Myometrial cell (primary cell): ENCODE measurements around the gene ZNF578. TPM values are rescaled to one million over a fixed set of nuclear protein-coding genes. Genes with fewer than 3 reads are reported as not detected.

ENCODE experiments used
- total RNA-seq: library from RNA; depleted of rRNA; stranded (reverse); fragments of >200 nt; gene quantifications from 2 replicates; pipeline ENCODE4 v1.2.3, GENCODE V29; 2015

ZNF578 gene
- 0.58 and 1.6 TPM in 2 replicates for total RNA-seq

GRCh38 chr19:52453324-52454094 lies at the start of gene ZNF578:
TSS of gene ZNF578 (plus strand) at chr19:52453553. CDS start at chr19:52501846, 48,293 bp downstream.

DNA sequence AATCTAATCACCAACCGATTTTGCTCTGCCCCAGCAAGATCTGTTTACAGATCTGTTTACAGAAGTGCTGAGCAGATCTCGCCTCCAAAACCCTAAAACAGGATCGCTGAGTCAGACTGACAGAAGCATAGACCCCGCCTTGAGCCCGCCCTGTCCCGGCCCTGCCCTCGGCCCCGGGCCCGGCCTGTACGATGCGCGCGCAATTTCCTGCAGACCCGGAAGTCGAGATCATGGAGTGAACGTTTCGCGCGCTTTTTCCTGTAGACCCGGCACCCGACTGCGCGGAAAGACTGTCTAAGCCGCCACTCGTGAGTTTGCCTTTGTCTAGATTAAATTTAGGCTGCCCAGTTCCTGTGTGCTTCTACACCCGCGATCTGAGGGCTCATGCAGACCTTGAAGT lies 24.4 kb upstream of the ZNF578 start, which contains the start of gene ZNF534:
ZNF534 (plus strand) TSS at position 212 of the 400 bp plus-strand sequence. CDS start 2,327 bp downstream, outside the sequence.

GRCh38 chr19:52527134-52527955 lies 74.0 kb downstream of the ZNF578 start, which contains the start of gene ZNF808:
TSS of gene ZNF808 (plus strand) at chr19:52527668. CDS start at chr19:52543285, 15,617 bp downstream.

Other genes starting within 250 kb of the ZNF578 start
- 7.1 and 9.2 TPM in 2 replicates for gene ZNF766, start 184.0 kb upstream of the ZNF578 start, total RNA-seq
- 2.1 and 2.6 TPM in 2 replicates for gene ZNF480, start 156.4 kb upstream of the ZNF578 start, total RNA-seq
- 1.2 and 2.9 TPM in 2 replicates for gene ZNF610, start 117.3 kb upstream of the ZNF578 start, total RNA-seq
- gene ZNF880, start 83.6 kb upstream of the ZNF578 start, total RNA-seq: 18.7 and 23.0 TPM in 2 replicates
- 13.3 and 16.7 TPM in 2 replicates for gene ZNF528, start 55.7 kb upstream of the ZNF578 start, total RNA-seq
- gene ZNF534, start 24.4 kb upstream of the ZNF578 start, total RNA-seq: not detected in 2 replicates
- 2.3 and 6.6 TPM in 2 replicates for gene ZNF808, start 74.1 kb downstream of the ZNF578 start, total RNA-seq
- 3.2 and 7.1 TPM in 2 replicates for gene ZNF701, start 116.7 kb downstream of the ZNF578 start, total RNA-seq
- 14.1 and 14.4 TPM in 2 replicates for gene ZNF83, start 184.8 kb downstream of the ZNF578 start, total RNA-seq